ENCODE measurements around the gene FBXO11.

DNA sequence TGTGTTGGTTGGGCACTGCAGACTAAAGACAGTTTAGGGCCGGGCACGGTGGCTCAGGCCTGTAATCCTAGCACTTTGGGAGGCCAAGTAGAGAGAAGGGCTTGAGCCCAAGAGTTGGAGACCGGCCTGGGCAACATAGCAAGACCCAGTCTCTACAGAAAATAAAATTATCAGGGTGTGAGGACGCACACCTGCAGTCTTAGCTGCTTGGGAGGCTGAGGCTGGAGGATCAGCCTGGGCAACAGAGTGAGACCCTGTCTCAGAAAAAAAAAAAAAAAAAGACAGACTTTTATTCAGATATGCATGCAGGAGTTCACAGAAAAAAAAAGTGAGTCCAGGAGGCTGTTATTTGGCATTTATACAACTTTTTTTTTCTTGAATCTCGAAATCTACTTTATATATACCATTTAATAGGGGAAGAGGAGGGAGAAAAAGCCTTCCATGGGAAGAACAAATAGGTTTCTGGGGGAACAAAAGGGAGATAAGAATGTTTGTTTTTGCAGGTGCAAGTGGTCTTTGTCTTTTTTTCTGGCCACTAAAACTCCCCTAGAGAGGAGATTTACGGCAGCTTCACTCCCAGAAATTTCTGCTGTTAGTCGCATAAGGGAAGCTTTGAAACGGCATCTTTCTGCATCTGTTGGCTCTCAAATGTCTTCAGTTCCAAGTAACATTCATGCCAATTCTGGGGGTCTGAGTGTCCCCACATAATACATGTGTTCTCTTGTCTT is 127.4 kb downstream of the FBXO11 start:
- no peak for TF ChIP-seq POLR2A (IDR thresholded peaks at IDR 0.05)
- no peak for TF ChIP-seq CTCF (IDR thresholded peaks at IDR 0.05)
- TF ChIP-seq POLR2AphosphoS5 (IDR thresholded peaks at IDR 0.05; ENCODE audit: insufficient read depth in 1 of 2, low read depth in 1 of 2), result no peak
